SK-N-MC (cell line): Measurements from ENCODE around the gene TSHZ2.

ENCODE experiments used
- EZH2 ChIP-seq: fragments of 200-600 bp; sonication (generic); IDR thresholded peaks from one replicate; pipeline ENCODE4 v1.6.1; 2017; ENCODE audit warnings: antibody characterized with exemption
- POLR2AphosphoS5 ChIP-seq: IDR thresholded peaks from 2 replicates; pipeline ENCODE4 v1.6.1; 2012; ENCODE audit warnings: mild to moderate bottlenecking, low read depth, low read length, borderline replicate concordance

DNA sequence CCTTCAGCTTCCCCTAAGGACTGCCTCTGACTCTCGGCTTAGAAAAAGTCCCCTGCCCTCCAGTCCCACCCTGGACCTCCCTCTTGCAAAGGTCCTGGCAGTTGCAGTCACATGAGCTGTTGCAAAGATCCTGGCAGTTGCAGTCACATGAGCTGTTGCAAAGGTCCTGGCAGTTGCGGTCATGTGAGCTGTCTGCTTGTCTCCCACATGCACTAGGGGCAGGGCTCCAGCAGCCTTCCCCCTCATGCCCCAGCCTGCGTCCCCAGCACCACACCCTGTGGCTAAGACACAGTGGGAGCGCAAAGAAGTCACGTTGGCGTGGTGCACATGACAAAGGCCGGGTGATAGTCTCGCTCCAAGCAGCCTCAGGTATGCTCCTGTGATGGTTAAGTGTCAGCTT, 538.5 kb downstream of the TSHZ2 start:
- TF ChIP-seq EZH2 (no peak), POLR2AphosphoS5 (no peak)
